ENCODE results near the gene DAO. TPM values are rescaled to one million over a fixed set of nuclear protein-coding genes. Genes with fewer than 3 reads are reported as not detected.

The DAO gene
- total and polyA plus RNA-seq, 2 of the 4 experiments (the other 2 are of a cell fraction) = not detected

DNA sequence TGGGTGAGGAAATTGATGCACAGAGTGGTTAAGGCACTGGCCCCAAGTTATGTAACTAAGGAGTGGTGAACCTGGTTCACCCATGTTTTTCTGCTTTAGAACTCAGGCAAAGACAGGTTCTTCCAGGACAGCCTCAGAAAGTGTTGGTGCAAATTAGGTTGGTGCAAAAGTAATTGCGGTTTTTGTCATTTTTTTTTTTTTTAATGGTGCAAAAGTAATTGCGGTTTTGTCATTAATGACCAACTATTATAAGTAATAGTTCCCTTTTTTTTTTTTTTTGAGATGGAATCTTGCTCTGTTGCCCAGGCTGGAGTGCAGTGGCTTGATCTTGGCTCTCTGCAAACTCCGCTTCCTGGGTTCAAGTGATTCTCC, 17.3 kb upstream of the DAO start:
- Histone ChIP-seq H4K20me1 (ENCODE audit: insufficient read depth, low read length) (no peaks in the 10 kb centered on the region), H2BK5ac (ENCODE audit: low read depth, low read length, poor library complexity, severe bottlenecking) (no peak overlapping the region), H3K56ac (ENCODE audit: extremely low read depth, insufficient read depth, low read length) (no peak overlapping the region), H2AK9ac (replicated peaks; ENCODE audit: low read depth, low read length, poor library complexity) (peak overlapping the region; percentile 68), H3K4me1 (ENCODE audit: control insufficient read depth, insufficient read depth, low read length) (peaks cover 7% of the 10 kb centered on the region), H4K91ac (ENCODE audit: insufficient read depth, low read depth, low read length) (no peak overlapping the region), H3K27ac (ENCODE audit: insufficient read depth, low read length) (no peak overlapping the region), H4K5ac (ENCODE audit: low read depth, low read length) (no peak overlapping the region), H2AK5ac (ENCODE audit: low read depth, low read length) (no peak overlapping the region), H3K4me2 (ENCODE audit: low read depth, low read length) (no peak overlapping the region), H2BK15ac (ENCODE audit: low read depth, low read length) (no peak overlapping the region), H3K14ac (replicated peaks; ENCODE audit: low read depth, low read length) (no peak overlapping the region), H3K79me1 (ENCODE audit: low read depth in 1 of 2, low read length in 2 of 2) (peaks cover 6 to 7% of the 10 kb centered on the region in 2 experiments; a peak in 3 of 4 replicates), H3K4me3 (ENCODE audit: insufficient read depth, low read depth, low read length) (no peak overlapping the region), H2BK120ac (ENCODE audit: low read depth, low read length) (no peak overlapping the region), H4K8ac (ENCODE audit: low read depth in 2 of 2, low read length in 2 of 2) (no peak overlapping the region), H2AFZ (replicated peaks; ENCODE audit: low read length, poor library complexity) (no peak overlapping the region), H3K9me1 (ENCODE audit: insufficient read depth, low read length) (peaks cover 2% of the 10 kb centered on the region; the same call in 1 of the 2 replicates), H3K27me3 (ENCODE audit: control insufficient read depth, insufficient read depth, low read length) (no peaks in the 10 kb centered on the region), H3K4ac (ENCODE audit: low read depth, low read length) (no peak overlapping the region), H3K18ac (ENCODE audit: low read depth, low read length) (no peak overlapping the region), H3K23ac (ENCODE audit: low read depth, low read length) (no peak overlapping the region), H3K9ac (ENCODE audit: low read depth, low read length) (no peak overlapping the region), H3K36me3 (ENCODE audit: control insufficient read depth, insufficient read depth, low read length) (no peaks in the 10 kb centered on the region), H3K9me3 (ENCODE audit: control insufficient read depth, insufficient read depth, low read length) (peaks cover 4% of the 10 kb centered on the region; the same call in 1 of the 2 replicates), H2BK20ac (ENCODE audit: low read depth, low read length) (no peak overlapping the region)
- TF ChIP-seq SMC3 (IDR thresholded peaks at IDR 0.05; ENCODE audit: low read depth, low read length) = no peak
- no peak for TF ChIP-seq MXI1 (IDR thresholded peaks at IDR 0.05; ENCODE audit: borderline replicate concordance, low read depth, low read length)
- no peak for TF ChIP-seq MAZ (IDR thresholded peaks at IDR 0.05; ENCODE audit: borderline replicate concordance, low read depth, low read length)
- TF ChIP-seq FOS (IDR thresholded peaks at IDR 0.05; ENCODE audit: low read depth, low read length) = no peak
- TF ChIP-seq, protein P1, sequence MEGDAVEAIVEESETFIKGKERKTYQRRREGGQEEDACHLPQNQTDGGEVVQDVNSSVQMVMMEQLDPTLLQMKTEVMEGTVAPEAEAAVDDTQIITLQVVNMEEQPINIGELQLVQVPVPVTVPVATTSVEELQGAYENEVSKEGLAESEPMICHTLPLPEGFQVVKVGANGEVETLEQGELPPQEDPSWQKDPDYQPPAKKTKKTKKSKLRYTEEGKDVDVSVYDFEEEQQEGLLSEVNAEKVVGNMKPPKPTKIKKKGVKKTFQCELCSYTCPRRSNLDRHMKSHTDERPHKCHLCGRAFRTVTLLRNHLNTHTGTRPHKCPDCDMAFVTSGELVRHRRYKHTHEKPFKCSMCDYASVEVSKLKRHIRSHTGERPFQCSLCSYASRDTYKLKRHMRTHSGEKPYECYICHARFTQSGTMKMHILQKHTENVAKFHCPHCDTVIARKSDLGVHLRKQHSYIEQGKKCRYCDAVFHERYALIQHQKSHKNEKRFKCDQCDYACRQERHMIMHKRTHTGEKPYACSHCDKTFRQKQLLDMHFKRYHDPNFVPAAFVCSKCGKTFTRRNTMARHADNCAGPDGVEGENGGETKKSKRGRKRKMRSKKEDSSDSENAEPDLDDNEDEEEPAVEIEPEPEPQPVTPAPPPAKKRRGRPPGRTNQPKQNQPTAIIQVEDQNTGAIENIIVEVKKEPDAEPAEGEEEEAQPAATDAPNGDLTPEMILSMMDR (conservative IDR thresholded peaks at IDR 0.05; ENCODE audit: low read depth, low read length) = no peak
- TF ChIP-seq, protein P2, sequence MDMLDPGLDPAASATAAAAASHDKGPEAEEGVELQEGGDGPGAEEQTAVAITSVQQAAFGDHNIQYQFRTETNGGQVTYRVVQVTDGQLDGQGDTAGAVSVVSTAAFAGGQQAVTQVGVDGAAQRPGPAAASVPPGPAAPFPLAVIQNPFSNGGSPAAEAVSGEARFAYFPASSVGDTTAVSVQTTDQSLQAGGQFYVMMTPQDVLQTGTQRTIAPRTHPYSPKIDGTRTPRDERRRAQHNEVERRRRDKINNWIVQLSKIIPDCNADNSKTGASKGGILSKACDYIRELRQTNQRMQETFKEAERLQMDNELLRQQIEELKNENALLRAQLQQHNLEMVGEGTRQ (IDR thresholded peaks at IDR 0.05; ENCODE audit: low read depth, low read length) = no peak
- no peak for TF ChIP-seq CHD1 (IDR thresholded peaks at IDR 0.05; ENCODE audit: low read depth, low read length)
- TF ChIP-seq, protein P3, sequence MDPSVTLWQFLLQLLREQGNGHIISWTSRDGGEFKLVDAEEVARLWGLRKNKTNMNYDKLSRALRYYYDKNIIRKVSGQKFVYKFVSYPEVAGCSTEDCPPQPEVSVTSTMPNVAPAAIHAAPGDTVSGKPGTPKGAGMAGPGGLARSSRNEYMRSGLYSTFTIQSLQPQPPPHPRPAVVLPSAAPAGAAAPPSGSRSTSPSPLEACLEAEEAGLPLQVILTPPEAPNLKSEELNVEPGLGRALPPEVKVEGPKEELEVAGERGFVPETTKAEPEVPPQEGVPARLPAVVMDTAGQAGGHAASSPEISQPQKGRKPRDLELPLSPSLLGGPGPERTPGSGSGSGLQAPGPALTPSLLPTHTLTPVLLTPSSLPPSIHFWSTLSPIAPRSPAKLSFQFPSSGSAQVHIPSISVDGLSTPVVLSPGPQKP (IDR thresholded peaks at IDR 0.05; ENCODE audit: borderline replicate concordance, low read depth, low read length) = no peak
- TF ChIP-seq MAFK (IDR thresholded peaks at IDR 0.05; ENCODE audit: low read depth, low read length) = no peak
- no peak for TF ChIP-seq NFE2L2 (IDR thresholded peaks at IDR 0.05; ENCODE audit: low read depth, low read length)
- TF ChIP-seq CEBPB (IDR thresholded peaks at IDR 0.05; ENCODE audit: low read depth, low read length) = no peak
- no peak for TF ChIP-seq RCOR1 (IDR thresholded peaks at IDR 0.05; ENCODE audit: insufficient replicate concordance, low read length)
- no peak for TF ChIP-seq POLR2A (IDR thresholded peaks at IDR 0.05; ENCODE audit: low read depth, low read length)
- TF ChIP-seq BHLHE40 (IDR thresholded peaks at IDR 0.05; ENCODE audit: low read depth, low read length) = no peak
- no peak for TF ChIP-seq RAD21 (IDR thresholded peaks at IDR 0.05; ENCODE audit: low read length)
- TF ChIP-seq RFX5 (IDR thresholded peaks at IDR 0.05; ENCODE audit: low read depth, low read length) = no peak
- in situ Hi-C loops (cut with MboI; ENCODE audit: low sequenced_read_pairs) = no loop called here
- intact Hi-C loops (cut with micrococcal nuclease) = no loop called here
- ChIA-PET CTCF (no interaction called here), POLR2A (ENCODE audit: unreplicated experiment) (interaction anchor here (0.6 kb wide), 1 partner anchor 140 kb away, joined by 3 read pairs; no protein-coding TSS in a partner anchor)
- BruUV-seq (replicated peaks) = no TSS peak
- dilution Hi-C loops (cut with HindIII; ENCODE audit: low sequenced_read_pairs, unreplicated experiment) = no loop called here
- no peak for ATAC-seq (ENCODE audit: low read depth)
- WGBS, 2 experiments (ENCODE audit: extremely low coverage in 2 of 2, insufficient read length in 1 of 2) = no CpG with 5 or more reads among the region's 3 CpGs
- no peak for DNase-seq

Data from IMR-90 (cell line).